Trophoblast cell (in vitro differentiated cells and primary cell): ENCODE results near the gene FSTL4.

Source experiments
- DNase-seq, 2 donors: peaks; one replicate each; pipeline ENCODE4 v3.0.0-alpha.2; 2016
- H2AFZ ChIP-seq: 2 replicates; pipeline ENCODE4 v1.6.1; 2013; ENCODE audit warnings: low read length, moderate library complexity, mild to moderate bottlenecking; ENCODE audit not compliant: insufficient read depth, poor library complexity
- H2AK5ac ChIP-seq: 2 replicates; pipeline ENCODE4 v1.6.1; 2013; ENCODE audit warnings: mild to moderate bottlenecking, low read length
- H2BK120ac ChIP-seq: 2 replicates; pipeline ENCODE4 v1.6.1; 2013; ENCODE audit warnings: low read length, mild to moderate bottlenecking, moderate library complexity; ENCODE audit not compliant: insufficient read depth, poor library complexity
- H2BK12ac ChIP-seq: 2 replicates; pipeline ENCODE4 v1.6.1; 2013; ENCODE audit warnings: mild to moderate bottlenecking, low read length, moderate library complexity
- H2BK5ac ChIP-seq: 2 replicates; pipeline ENCODE4 v1.6.1; 2013; ENCODE audit warnings: low read length, low read depth, moderate library complexity, mild to moderate bottlenecking; ENCODE audit not compliant: poor library complexity
- H3K14ac ChIP-seq: 2 replicates; pipeline ENCODE4 v1.6.1; 2013; ENCODE audit warnings: mild to moderate bottlenecking, low read length
- H3K18ac ChIP-seq: 2 replicates; pipeline ENCODE4 v1.6.1; 2013; ENCODE audit warnings: mild to moderate bottlenecking, low read length
- H3K23ac ChIP-seq: 2 replicates; pipeline ENCODE4 v1.6.1; 2013; ENCODE audit warnings: low read length
- H3K27ac ChIP-seq: 2 replicates; pipeline ENCODE4 v1.5.1; 2013; ENCODE audit warnings: low read depth, mild to moderate bottlenecking, inconsistent platforms, low read length, moderate library complexity
- H3K27me3 ChIP-seq: 2 replicates; pipeline ENCODE4 v1.6.1; 2013; ENCODE audit warnings: inconsistent platforms, mild to moderate bottlenecking, low read length, moderate library complexity; ENCODE audit not compliant: insufficient read depth
- H3K36me3 ChIP-seq, 2 experiments: 1 replicate in 1 of 2; 2 replicates in 1 of 2; pipeline ENCODE4 v1.6.1; 2013; ENCODE audit warnings: low read length in 2 of 2, mild to moderate bottlenecking in 2 of 2, moderate library complexity in 1 of 2; ENCODE audit not compliant: insufficient read depth in 2 of 2, control insufficient read depth in 1 of 2
- H3K4ac ChIP-seq: 2 replicates; pipeline ENCODE4 v1.6.1; 2013; ENCODE audit warnings: low read depth, mild to moderate bottlenecking, low read length, moderate library complexity
- H3K4me1 ChIP-seq, 2 experiments: 1 replicate in 1 of 2; 2 replicates in 1 of 2; pipeline ENCODE4 v1.6.1; 2013; ENCODE audit warnings: low read length in 2 of 2, mild to moderate bottlenecking in 2 of 2, moderate library complexity in 1 of 2; ENCODE audit not compliant: insufficient read depth in 2 of 2, control insufficient read depth in 1 of 2
- H3K4me2 ChIP-seq: 2 replicates; pipeline ENCODE4 v1.6.1; 2013; ENCODE audit warnings: inconsistent platforms, mild to moderate bottlenecking, low read length, moderate library complexity
- H3K4me3 ChIP-seq: 2 replicates; pipeline ENCODE4 v1.5.1; 2013; ENCODE audit warnings: mild to moderate bottlenecking, low read depth, low read length, inconsistent platforms
- H3K79me1 ChIP-seq: one replicate; pipeline ENCODE4 v1.6.1; 2013; ENCODE audit warnings: low read length
- H3K79me2 ChIP-seq: 2 replicates; pipeline ENCODE4 v1.6.1; 2013; ENCODE audit warnings: low read length, mild to moderate bottlenecking; ENCODE audit not compliant: control insufficient read depth, insufficient read depth, poor library complexity
- H3K9ac ChIP-seq: 2 replicates; pipeline ENCODE4 v1.6.1; 2013; ENCODE audit warnings: mild to moderate bottlenecking, low read length
- H3K9me3 ChIP-seq: 2 replicates; pipeline ENCODE4 v1.6.1; 2013; ENCODE audit warnings: low read depth, mild to moderate bottlenecking, control low read depth, inconsistent platforms, low read length; ENCODE audit not compliant: insufficient read depth
- H4K12ac ChIP-seq: 2 replicates; pipeline ENCODE4 v1.6.1; 2013; ENCODE audit warnings: low read depth, mild to moderate bottlenecking, low read length, moderate library complexity
- H4K8ac ChIP-seq: 2 replicates; pipeline ENCODE4 v1.6.1; 2013; ENCODE audit warnings: low read depth, mild to moderate bottlenecking, low read length, moderate library complexity
- H4K91ac ChIP-seq: one replicate; pipeline ENCODE4 v1.6.1; 2013; ENCODE audit warnings: low read depth, mild to moderate bottlenecking, low read length, moderate library complexity
- WGBS: extraction: QIAGEN DNeasy Blood & Tissue Kit; methylation state at CpG from one replicate; pipeline ENCODE4 v1.1.7; 2013; ENCODE audit warnings: missing lambda C conversion rate; ENCODE audit not compliant: insufficient read length, insufficient coverage; ENCODE audit errors: extremely low coverage; 5-methylcytosine and 5-hydroxymethylcytosine counted together

The FSTL4 gene

DNA sequence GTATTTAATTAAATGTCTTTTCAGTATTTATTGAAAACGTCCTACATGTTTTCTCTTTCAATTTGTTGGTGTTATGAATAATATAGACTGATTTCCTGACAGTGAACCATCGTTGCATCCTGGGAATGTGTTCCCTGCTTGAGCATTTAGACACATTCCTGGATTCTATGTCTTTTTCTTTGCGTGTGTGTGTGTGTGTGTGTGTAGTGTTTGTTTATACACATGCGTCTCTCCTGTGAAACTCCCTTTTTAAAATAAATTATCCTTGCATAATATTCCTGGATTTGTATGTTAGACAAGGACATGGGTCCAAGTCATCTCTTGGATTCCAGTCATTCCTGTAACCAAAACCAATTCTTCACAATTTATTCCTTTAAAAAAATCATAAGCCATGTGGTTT, 407.1 kb downstream of the FSTL4 start:
- no peak overlapping the region for H3K23ac ChIP-seq
- H3K18ac ChIP-seq, result no peak overlapping the region
- H2BK120ac ChIP-seq, result no peak overlapping the region
- no peaks in the 10 kb centered on the region for H3K36me3 ChIP-seq
- no peak overlapping the region for H4K12ac ChIP-seq
- H3K4ac ChIP-seq, result no peak overlapping the region
- H3K79me1 ChIP-seq, result no peaks in the 10 kb centered on the region
- no peak overlapping the region for H4K91ac ChIP-seq
- no peaks in the 10 kb centered on the region for H3K27me3 ChIP-seq
- H3K4me2 ChIP-seq, result no peak overlapping the region
- no peaks in the 10 kb centered on the region for H3K79me2 ChIP-seq
- H2AFZ ChIP-seq, result no peak overlapping the region
- H4K8ac ChIP-seq, result no peak overlapping the region
- H2BK12ac ChIP-seq, result no peak overlapping the region
- WGBS, result no CpG with 5 or more reads among the region's 4 CpGs
- no peak overlapping the region for H2BK5ac ChIP-seq
- no peak for DNase-seq
- no peaks in the 10 kb centered on the region for H3K4me1 ChIP-seq
- H3K4me3 ChIP-seq, result no peak overlapping the region
- H3K14ac ChIP-seq, result no peak overlapping the region
- peaks cover 3% of the 10 kb centered on the region for H3K9me3 ChIP-seq
- no peak overlapping the region for H3K27ac ChIP-seq
- no peak overlapping the region for H3K9ac ChIP-seq
- no peak overlapping the region for H2AK5ac ChIP-seq

DNA sequence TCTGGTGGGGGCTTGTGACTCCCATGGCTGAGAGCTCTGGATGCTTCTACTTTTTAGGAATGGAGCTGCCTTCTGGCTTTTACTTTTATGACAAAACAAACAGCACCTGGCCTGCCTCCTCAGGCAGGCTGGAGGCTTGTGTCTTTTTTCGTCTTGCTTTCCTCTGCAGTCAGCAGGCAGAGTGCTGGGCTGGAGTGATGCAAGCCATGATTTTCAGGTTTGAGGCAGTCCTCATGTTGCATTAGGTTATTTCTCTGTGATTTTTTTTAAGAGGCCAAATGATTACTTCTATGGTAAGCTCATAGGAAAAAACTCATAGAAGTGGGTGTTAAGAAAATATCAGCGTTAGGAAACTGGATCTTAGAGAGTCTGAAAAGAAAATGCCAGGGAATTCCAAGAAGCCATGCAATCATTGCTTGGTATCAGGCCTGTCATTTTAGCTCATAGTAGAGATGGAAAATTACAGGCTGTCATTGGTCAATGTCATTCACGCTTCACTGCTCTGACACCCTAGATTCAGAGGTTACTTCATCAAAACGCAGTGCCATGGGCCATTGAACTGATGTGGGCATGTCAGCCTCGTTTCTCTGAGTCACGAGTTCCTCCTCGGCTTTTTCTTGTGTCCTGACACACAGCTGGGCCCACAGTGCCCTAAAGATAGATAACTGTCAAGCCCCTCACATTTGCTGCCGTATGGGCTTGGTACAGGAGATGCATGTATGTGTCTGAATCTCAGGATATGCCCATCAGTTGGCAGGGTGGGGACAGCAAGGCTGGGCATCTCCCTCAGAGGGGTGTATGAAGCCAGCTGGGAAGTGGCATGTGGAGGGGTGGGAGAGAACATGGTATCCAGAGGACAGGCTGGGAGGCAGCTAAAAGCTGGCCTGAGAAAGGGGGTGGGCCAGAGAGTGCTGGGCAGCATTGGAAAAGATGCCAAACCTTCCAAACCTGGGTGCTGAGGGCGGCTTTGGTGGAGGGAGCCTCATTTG, 408.7 kb downstream of the FSTL4 start:
- Histone ChIP-seq H3K4me2 (no peak overlapping the region), H2BK5ac (no peak overlapping the region), H3K4me1 (no peaks in the 10 kb centered on the region), H2AK5ac (no peak overlapping the region), H3K4ac (no peak overlapping the region), H3K79me1 (no peaks in the 10 kb centered on the region), H2BK120ac (no peak overlapping the region), H3K79me2 (no peaks in the 10 kb centered on the region), H3K9me3 (peaks cover 3% of the 10 kb centered on the region), H3K27me3 (no peaks in the 10 kb centered on the region), H4K12ac (no peak overlapping the region), H3K4me3 (no peak overlapping the region), H3K23ac (no peak overlapping the region), H4K91ac (no peak overlapping the region), H2AFZ (no peak overlapping the region), H3K27ac (no peak overlapping the region), H3K18ac (no peak overlapping the region), H3K14ac (no peak overlapping the region), H3K9ac (no peak overlapping the region), H3K36me3 (no peaks in the 10 kb centered on the region), H4K8ac (no peak overlapping the region), H2BK12ac (no peak overlapping the region)
- DNase-seq, result no peak
- no CpG with 5 or more reads among the region's 9 CpGs for WGBS

DNA sequence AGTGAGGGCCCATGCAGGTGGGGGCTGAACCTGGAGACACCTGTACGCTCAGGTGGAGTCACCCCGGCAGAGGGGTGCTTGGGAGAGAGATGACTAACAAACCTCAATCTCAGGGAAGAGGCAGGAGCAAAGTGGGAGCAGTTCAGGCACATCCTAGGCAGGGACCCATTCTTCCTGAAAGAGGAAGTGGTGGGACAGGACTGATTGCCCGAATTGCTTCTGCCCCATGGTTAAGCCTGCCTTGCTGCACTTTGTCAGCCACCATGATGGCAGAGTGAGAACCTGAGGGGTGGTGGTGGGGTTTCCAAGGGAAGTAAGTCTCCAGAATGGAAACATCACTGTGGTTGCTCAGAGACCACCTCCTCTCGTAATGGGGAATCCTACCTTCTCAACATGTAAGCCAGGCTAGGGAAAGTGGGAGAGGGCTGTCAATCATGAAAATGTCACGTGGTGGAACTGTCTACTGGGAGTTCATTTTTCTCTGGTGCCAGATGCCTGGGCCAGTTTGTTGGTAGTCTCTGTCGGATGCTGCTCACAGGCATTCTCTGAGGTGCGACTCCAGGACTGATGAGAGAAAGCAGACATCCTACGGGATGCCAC, 410.2 kb downstream of the FSTL4 start:
- H3K4me1 ChIP-seq, result no peaks in the 10 kb centered on the region
- H3K9ac ChIP-seq, result no peak overlapping the region
- H4K12ac ChIP-seq, result no peak overlapping the region
- H2BK120ac ChIP-seq, result no peak overlapping the region
- no peaks in the 10 kb centered on the region for H3K36me3 ChIP-seq
- H3K79me1 ChIP-seq, result no peaks in the 10 kb centered on the region
- H4K8ac ChIP-seq, result no peak overlapping the region
- no peak overlapping the region for H2AFZ ChIP-seq
- WGBS, result no CpG with 5 or more reads among the region's 8 CpGs
- no peak overlapping the region for H2BK12ac ChIP-seq
- no peaks in the 10 kb centered on the region for H3K79me2 ChIP-seq
- no peak overlapping the region for H3K18ac ChIP-seq
- H3K4me2 ChIP-seq, result no peak overlapping the region
- H2AK5ac ChIP-seq, result no peak overlapping the region
- H3K27ac ChIP-seq, result no peak overlapping the region
- no peaks in the 10 kb centered on the region for H3K27me3 ChIP-seq
- no peak for DNase-seq
- no peak overlapping the region for H3K23ac ChIP-seq
- peaks cover 3% of the 10 kb centered on the region for H3K9me3 ChIP-seq
- H3K4me3 ChIP-seq, result no peak overlapping the region
- H4K91ac ChIP-seq, result no peak overlapping the region
- H2BK5ac ChIP-seq, result no peak overlapping the region
- no peak overlapping the region for H3K14ac ChIP-seq
- no peak overlapping the region for H3K4ac ChIP-seq

DNA sequence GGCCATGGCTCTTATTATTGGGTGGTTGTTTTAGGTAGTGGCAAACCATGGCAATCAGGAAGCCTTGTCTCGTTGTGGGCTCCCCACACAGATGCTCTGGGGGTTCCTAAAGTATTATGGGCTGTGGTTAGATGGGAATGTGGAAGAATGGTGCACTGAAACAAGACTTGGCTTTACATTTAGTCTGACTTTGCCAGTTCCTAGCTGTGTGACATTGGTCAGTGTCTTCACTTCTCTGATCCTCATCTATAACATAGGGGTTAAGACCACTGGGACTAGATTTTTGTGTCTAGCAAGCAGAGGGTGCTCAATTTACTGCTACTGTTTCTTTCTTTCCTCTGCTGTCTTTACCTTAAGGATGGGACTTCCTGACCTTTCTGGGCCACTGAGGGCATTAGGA, 411.0 kb downstream of the FSTL4 start:
- no peaks in the 10 kb centered on the region for H3K79me1 ChIP-seq
- H3K36me3 ChIP-seq, result no peaks in the 10 kb centered on the region
- H3K27me3 ChIP-seq, result no peaks in the 10 kb centered on the region
- no peak overlapping the region for H3K4me2 ChIP-seq
- H2AK5ac ChIP-seq, result no peak overlapping the region
- H3K4ac ChIP-seq, result no peak overlapping the region
- no peak for DNase-seq
- no peak overlapping the region for H3K18ac ChIP-seq
- no CpG with 5 or more reads among the region's 1 CpG for WGBS
- H4K12ac ChIP-seq, result no peak overlapping the region
- H3K23ac ChIP-seq, result no peak overlapping the region
- H4K8ac ChIP-seq, result no peak overlapping the region
- H3K14ac ChIP-seq, result no peak overlapping the region
- no peak overlapping the region for H2BK12ac ChIP-seq
- H3K4me3 ChIP-seq, result no peak overlapping the region
- H3K27ac ChIP-seq, result no peak overlapping the region
- H2BK5ac ChIP-seq, result no peak overlapping the region
- H2AFZ ChIP-seq, result no peak overlapping the region
- H3K9ac ChIP-seq, result no peak overlapping the region
- H3K4me1 ChIP-seq, result no peaks in the 10 kb centered on the region
- peaks cover 3% of the 10 kb centered on the region for H3K9me3 ChIP-seq
- no peak overlapping the region for H4K91ac ChIP-seq
- no peak overlapping the region for H2BK120ac ChIP-seq
- no peaks in the 10 kb centered on the region for H3K79me2 ChIP-seq
